LNCAP (cell line): Measurements from ENCODE around the gene KCNK5.

Source experiments
- TF ChIP-seq, protein P1 (sequence below): fragments of 450-650 bp; IDR thresholded peaks from 2 replicates; pipeline ENCODE4 v1.5.1; 2017; ENCODE audit warnings: mild to moderate bottlenecking

KCNK5 gene

DNA sequence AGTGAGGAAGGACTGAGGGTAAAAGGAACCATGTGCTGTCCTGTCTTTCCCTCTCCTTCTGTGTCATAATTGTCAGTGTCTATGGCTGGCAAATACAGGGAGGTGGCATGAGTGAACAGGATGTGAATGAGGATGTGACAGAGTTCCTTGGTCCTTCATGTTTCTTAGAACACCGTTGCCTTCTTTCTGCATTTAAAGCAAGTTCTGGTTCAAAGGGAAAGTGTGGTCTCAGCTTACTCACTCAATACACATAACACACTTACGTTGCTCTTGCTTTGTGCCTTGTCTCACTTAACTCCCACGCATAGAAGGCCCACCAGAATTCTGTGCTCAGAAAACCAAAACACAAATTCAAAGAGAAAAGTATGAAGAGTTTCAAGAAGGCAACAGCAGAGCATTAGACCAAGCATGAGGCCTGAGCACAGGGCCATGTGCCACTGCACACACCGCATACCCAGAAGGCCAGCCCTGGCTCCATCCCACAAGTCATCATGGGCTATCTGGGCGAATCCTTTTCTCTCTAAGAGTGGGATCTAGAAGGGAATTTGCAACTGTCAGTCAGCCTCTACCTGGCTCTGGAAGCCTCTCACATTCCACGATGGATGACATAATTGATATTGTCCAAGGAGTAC is 75.4 kb downstream of the KCNK5 start:
- TF ChIP-seq, protein P1, sequence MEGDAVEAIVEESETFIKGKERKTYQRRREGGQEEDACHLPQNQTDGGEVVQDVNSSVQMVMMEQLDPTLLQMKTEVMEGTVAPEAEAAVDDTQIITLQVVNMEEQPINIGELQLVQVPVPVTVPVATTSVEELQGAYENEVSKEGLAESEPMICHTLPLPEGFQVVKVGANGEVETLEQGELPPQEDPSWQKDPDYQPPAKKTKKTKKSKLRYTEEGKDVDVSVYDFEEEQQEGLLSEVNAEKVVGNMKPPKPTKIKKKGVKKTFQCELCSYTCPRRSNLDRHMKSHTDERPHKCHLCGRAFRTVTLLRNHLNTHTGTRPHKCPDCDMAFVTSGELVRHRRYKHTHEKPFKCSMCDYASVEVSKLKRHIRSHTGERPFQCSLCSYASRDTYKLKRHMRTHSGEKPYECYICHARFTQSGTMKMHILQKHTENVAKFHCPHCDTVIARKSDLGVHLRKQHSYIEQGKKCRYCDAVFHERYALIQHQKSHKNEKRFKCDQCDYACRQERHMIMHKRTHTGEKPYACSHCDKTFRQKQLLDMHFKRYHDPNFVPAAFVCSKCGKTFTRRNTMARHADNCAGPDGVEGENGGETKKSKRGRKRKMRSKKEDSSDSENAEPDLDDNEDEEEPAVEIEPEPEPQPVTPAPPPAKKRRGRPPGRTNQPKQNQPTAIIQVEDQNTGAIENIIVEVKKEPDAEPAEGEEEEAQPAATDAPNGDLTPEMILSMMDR = no peak

DNA sequence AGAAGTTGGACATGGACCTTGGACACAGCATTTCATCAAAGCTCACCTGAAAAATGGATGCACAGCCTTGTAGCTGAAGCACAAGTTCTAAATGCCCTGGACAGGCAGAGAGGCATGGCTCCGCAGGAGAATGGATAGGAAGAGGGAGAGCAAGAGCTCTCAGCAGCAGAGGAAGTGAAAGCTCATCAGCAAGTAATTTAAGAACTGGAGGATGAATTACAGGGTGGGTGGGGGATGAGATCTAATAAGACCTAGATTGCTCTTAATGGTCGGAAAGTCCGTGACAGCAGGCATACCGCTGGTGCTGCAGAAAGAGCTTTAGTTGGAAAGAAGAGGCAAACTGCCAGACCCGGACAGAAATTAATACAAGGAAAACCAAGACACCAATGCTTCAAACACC is 77.0 kb downstream of the KCNK5 start:
- TF ChIP-seq, protein P1 = no peak

DNA sequence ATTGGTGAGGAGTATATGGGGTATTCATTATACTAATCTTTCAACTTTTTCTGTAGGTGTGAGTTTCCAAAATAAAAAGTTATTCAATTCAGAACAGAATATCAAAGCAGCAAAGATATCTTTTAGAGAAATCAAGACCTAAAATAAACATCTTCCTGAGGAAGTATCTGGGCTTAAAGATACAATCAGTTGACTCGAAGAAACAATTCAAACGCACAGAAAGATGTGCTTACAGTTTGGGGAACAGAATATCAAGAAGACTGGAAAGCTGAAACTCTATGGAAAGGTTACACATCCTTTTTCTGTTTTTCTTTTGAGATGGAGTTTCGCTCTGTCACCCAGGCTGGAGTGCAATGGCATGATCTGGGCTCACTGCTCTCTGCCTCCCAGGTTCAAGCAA is 78.1 kb downstream of the KCNK5 start:
- TF ChIP-seq, protein P1 = no peak

DNA sequence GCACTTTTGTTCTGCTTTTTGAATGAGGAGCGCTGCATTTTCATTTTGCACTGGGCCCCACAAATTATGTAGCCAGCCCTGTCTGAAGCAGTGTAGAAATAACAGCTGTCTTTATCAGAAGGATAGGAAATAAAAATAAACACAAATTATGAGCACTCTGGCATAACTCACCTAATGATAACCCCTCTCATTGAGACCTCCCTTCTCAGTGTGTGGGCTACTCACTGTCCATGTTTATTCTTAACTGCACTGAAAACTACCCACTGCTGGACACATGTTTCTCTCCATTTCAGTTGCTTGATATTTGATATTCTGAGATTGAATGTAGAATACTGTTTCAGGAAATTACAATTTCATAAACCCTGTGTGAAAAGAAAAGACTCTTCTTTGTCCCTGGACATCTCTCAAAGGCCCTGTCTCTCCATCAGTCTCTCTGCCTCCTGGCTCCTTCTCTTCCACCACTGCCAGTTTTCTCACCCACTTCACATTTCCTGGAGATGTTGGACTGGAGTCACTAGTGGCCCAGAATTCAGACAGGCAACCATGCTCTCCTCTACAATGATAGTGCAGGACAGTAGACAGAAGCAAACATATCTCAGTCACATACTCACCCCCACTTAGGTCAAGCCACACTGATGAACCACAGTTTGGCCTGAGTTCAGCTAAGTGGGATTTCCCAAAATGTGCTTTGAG is 84.6 kb downstream of the KCNK5 start:
- TF ChIP-seq, protein P1 = no peak

DNA sequence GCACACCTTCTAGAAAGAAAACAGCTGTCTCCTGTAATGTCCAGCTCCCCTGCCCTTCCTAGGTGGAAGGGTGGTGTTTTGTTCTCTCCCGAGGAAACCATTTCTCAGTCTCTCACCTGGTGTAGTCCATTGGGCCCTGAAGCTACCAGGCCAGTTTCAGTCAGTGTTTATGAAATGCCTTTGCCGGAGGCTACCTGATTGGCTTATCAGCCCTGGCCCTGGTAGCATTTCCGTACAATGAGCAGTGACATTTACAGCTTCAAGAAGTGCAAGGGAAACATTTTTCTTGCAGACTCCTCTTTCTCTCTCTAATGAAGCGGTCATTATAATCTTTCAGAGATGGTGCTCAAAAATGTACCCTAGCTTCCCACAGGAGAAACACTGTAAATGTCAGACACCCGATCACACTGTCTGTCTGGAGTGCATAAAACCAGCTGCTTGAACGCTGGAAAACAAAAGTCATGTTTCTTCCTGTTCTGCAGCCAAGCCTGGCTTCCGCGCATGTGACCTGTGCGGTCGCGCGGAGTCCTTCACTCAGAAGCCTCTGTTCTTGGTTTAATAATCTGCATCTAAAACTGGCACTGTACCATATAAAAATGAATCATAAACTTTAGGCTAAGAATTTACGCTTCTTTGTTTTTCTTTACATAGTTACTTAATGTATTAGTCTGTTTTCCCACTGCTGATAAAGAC is 85.9 kb downstream of the KCNK5 start:
- TF ChIP-seq, protein P1 = no peak

DNA sequence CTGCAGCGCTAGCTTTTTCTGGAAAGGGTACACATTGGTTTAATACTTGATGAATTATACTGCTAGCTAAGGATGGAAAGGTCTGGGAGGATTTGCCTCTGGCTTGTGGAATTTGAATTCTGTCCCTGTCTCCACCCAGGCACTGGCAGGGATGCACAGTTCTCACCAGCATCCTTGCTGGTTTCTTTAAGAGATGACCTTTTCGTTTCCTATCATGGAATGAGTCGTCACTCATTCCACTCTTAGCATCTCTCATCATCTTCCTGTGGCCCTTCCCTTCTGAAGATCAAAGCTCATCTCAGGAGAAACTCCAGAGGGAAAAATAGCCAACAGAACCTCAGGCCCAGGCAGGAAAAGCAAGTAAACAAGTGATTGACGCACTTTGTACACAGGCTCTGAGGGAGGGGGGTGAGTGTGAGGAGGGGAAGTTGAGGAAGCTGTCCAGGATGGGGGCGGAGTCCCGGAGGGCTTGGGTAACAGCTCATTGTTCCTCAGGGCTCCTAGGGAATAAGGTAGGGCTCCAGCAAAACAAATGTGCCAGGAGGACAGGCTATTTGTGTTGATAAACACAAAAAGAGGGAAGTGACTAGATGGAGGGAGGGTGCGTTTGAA is 88.6 kb downstream of the KCNK5 start:
- TF ChIP-seq, protein P1 = no peak
